ENCODE measurements around the gene TTC9C.

TTC9C gene

DNA sequence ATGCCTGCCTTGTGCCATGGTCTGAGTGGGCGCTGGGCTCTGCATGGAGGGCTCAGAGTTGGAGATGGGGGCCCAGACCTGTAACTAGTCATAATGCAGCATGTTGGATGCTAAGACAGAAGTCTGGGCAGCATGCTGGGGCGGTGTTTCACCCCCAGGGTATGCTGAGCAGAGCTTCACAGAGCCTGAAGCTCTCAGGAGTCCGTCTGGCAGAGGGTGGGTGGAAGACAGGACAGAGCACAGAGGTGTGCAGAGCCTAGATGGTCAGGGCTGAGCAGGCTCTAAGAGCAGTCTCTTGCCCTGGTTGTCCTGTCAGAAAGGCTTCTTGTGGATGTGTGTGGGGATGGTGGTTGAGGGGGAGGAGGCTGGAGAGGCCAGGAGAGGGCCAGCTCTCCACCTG is 50.2 kb downstream of the TTC9C start:
- ChIA-PET CTCF (interaction anchor here (13.3 kb wide), 1 partner anchor 8 kb away, joined by 189 read pairs; the partner anchor contains the start of gene TMEM179B), POLR2A (no interaction called here)
- H3K4me3 ChIP-seq (ENCODE audit: low read depth, low read length), result no peak overlapping the region
- no peak for DNase-seq (ENCODE audit: low read depth, low spot score)
- TF ChIP-seq, protein P1, sequence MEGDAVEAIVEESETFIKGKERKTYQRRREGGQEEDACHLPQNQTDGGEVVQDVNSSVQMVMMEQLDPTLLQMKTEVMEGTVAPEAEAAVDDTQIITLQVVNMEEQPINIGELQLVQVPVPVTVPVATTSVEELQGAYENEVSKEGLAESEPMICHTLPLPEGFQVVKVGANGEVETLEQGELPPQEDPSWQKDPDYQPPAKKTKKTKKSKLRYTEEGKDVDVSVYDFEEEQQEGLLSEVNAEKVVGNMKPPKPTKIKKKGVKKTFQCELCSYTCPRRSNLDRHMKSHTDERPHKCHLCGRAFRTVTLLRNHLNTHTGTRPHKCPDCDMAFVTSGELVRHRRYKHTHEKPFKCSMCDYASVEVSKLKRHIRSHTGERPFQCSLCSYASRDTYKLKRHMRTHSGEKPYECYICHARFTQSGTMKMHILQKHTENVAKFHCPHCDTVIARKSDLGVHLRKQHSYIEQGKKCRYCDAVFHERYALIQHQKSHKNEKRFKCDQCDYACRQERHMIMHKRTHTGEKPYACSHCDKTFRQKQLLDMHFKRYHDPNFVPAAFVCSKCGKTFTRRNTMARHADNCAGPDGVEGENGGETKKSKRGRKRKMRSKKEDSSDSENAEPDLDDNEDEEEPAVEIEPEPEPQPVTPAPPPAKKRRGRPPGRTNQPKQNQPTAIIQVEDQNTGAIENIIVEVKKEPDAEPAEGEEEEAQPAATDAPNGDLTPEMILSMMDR (IDR thresholded peaks at IDR 0.05; ENCODE audit: insufficient read depth, low read length, missing control alignments), result no peak

DNA sequence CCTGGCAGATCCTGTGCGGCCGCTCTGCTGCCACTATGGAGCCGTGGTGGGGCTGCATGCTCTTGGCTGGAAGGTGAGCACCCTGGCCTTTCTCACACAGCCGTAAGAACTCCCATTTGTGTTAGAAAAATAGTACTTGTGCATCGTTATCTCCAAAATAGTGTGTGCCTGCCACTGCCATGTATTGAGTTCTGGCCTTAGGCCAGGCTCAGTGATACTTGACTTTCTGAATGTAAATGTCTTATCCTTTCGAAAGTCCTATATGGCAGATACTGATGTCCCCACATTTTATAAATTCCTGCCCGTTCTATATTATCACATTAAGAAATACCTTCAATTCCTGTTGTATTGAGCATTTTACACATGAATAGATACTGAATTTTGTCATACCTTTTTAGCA is 54.5 kb downstream of the TTC9C start:
- no peak overlapping the region for H3K4me3 ChIP-seq (ENCODE audit: low read depth, low read length)
- no peak for DNase-seq (ENCODE audit: low read depth, low spot score)
- ChIA-PET POLR2A (no interaction called here), CTCF (no interaction called here)
- TF ChIP-seq, protein P1 (IDR thresholded peaks at IDR 0.05; ENCODE audit: insufficient read depth, low read length, missing control alignments), result no peak

DNA sequence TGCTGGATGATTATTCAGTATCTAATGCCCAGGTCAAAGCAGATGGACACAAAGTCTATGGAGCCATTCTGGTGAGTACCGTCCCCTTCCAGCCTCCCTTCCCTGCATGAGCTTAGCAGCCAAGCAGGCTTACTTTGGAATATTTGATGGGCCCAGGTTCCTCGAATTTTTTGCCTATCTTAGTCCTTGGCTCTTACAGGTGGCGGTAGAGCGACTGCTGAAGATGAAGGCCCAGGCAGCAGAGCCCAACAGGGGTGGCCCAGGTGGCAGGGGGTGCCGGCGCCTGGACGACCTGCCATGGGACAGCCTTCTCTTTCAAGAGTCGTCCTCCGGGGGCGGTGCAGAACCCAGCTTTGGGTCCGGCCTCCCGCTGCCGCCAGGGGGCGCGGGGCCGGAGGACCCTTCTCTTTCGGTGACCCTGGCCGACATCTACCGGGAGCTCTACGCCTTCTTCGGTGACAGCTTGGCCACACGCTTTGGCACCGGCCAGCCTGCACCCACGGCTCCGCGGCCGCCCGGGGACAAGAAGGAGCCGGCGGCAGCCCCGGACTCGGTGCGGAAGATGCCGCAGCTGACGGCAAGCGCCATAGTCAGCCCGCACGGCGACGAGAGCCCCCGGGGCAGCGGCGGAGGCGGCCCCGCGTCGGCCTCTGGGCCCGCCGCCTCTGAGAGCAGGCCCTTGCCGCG is 58.2 kb downstream of the TTC9C start:
- ChIA-PET CTCF (interaction anchor here (0.9 to 5.1 kb wide), 43 partner anchors 10 to 427 kb away, joined by 3 to 189 read pairs (median 5); partner anchors contain the start of genes POLR2G, STX5, TAF6L and TEX54), POLR2A (interaction anchor here (0.7 to 3.7 kb wide), 15 partner anchors 9 to 95 kb away, joined by 3 to 41 read pairs (median 4); partner anchors contain the start of genes HNRNPUL2, TAF6L, TTC9C and ZBTB3)
- H3K4me3 ChIP-seq (ENCODE audit: low read depth, low read length), result peak overlapping the region; percentile 95
- DNase-seq (ENCODE audit: low read depth, low spot score), result no peak
- TF ChIP-seq, protein P1 (IDR thresholded peaks at IDR 0.05; ENCODE audit: insufficient read depth, low read length, missing control alignments), result peak; percentile 100

DNA sequence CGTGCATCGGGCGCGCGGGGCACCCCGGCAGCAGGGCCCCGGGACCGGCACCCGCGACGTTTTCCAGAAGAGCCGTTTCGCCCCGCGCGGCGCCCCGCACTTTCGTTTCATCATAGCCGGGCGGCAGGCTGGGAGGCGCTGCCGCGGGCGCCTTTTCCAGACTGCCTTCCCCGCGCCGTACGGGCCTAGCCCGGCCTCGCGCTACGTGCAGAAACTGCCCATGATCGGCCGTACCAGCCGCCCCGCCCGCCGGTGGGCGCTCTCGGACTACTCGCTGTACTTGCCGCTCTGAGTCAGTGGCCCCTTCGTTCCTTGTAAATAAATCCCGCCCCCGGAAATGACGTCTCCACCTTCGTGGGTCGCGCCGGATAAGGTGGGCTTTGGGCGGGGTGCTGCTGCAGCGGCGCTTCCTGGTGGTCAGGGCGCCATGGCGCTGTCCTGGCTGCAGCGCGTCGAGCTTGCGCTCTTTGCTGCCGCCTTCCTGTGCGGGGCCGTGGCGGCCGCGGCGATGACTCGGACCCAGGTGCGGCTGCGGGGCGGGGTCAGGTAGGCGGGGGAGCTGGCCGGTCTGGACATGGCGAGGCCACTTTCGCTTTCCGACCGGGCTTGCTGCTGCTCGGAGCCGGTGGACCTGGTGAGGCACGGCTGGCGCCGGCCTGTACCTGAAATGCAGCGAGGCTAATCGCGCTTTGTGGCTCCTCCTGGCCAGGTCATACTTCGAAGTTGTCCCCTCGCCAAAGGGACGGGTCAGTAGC is 58.9 kb downstream of the TTC9C start, which contains the start of gene TMEM179B:
TMEM179B (plus strand) TSS at position 398 of the 755 bp plus-strand sequence; CDS start at position 428, 30 bp downstream.
- ChIA-PET POLR2A (interaction anchor here (0.5 to 3.7 kb wide), 17 partner anchors 9 to 122 kb away, joined by 3 to 41 read pairs (median 4); partner anchors contain the start of genes C11orf98, CSKMT, HNRNPUL2 and STX5), CTCF (interaction anchor here (0.6 to 5.1 kb wide), 45 partner anchors 9 to 426 kb away, joined by 3 to 189 read pairs (median 5); partner anchors contain the start of genes POLR2G, STX5, TAF6L and TEX54)
- H3K4me3 ChIP-seq (ENCODE audit: low read depth, low read length), result peak within 1 kb of the TSS; percentile 95
- TF ChIP-seq, protein P1 (IDR thresholded peaks at IDR 0.05; ENCODE audit: insufficient read depth, low read length, missing control alignments), result peak; percentile 62
- peak; percentile 86 for DNase-seq (ENCODE audit: low read depth, low spot score)

Data from AG04449 (cell line).